Activated CD8-positive, alpha-beta T cell treated with anti-CD3 and anti-CD28 coated beads for 36 hours (primary cell): Measurements from ENCODE around the gene COL15A1. TPM values are rescaled to one million over a fixed set of nuclear protein-coding genes. Genes with fewer than 3 reads are reported as not detected.

ENCODE experiments used
- ATAC-seq: fragments of 200-7000 bp; cut with Tn5 transposase; one replicate; pipeline ENCODE4 v1.10.0; 2021; ENCODE audit warnings: mild to moderate bottlenecking, moderate library complexity
- CTCF ChIA-PET: fragments of 350-600 bp; sonication (Branson Sonifier 250); formaldehyde crosslinking; loops from one replicate; lab custom pipeline; 2021; ENCODE audit warnings: antibody characterized with exemption; lab: Charles Lee
- POLR2A ChIA-PET: fragments of 350-600 bp; sonication (Branson Sonifier 250); formaldehyde crosslinking; loops from one replicate; lab custom pipeline; 2021; ENCODE audit warnings: antibody characterized with exemption; lab: Charles Lee
- DNase-seq: peaks from one replicate; pipeline ENCODE4 v3.0.0-alpha.2; 2020
- H3K27ac Mint-ChIP-seq: one replicate; pipeline ENCODE4 v1.8.0; 2021; ENCODE audit warnings: mild to moderate bottlenecking, mixed read lengths
- H3K27me3 Mint-ChIP-seq: one replicate; pipeline ENCODE4 v1.8.0; 2021; ENCODE audit warnings: mixed read lengths
- H3K36me3 Mint-ChIP-seq: one replicate; pipeline ENCODE4 v1.8.0; 2021; ENCODE audit warnings: low read depth, mixed read lengths
- H3K4me1 Mint-ChIP-seq: one replicate; pipeline ENCODE4 v1.8.0; 2021; ENCODE audit warnings: low read depth, mixed read lengths
- H3K4me3 Mint-ChIP-seq: one replicate; pipeline ENCODE4 v1.8.0; 2021; ENCODE audit warnings: mild to moderate bottlenecking, moderate library complexity, mixed read lengths
- H3K9me3 Mint-ChIP-seq: one replicate; pipeline ENCODE4 v1.8.0; 2021; ENCODE audit warnings: mixed read lengths
- CTCF ChIP-seq: fragments of 200-600 bp; IDR thresholded peaks from one replicate; pipeline ENCODE4 v1.8.0; 2022; ENCODE audit warnings: antibody characterized with exemption, mild to moderate bottlenecking
- intact Hi-C: fragments of 100-400 bp; cut with micrococcal nuclease; formaldehyde crosslinking; loops from one replicate; pipeline ENCODE4 v1.10.0; 2022
- total RNA-seq, 2 experiments: library from RNA; stranded (reverse); gene quantifications; one replicate each; pipeline ENCODE4 v1.2.3, GENCODE V29; 2021

COL15A1 gene
- total RNA-seq, 2 experiments from 2014 or later, result 0.07 TPM; not detected in 1

GRCh38 chr9:98962181-98962560, 18.5 kb downstream of the COL15A1 start:
- Mint-ChIP-seq H3K27ac (no peak overlapping the region), H3K4me3 (no peak overlapping the region), H3K36me3 (no peaks in the 10 kb centered on the region), H3K9me3 (no peaks in the 10 kb centered on the region), H3K4me1 (no peaks in the 10 kb centered on the region), H3K27me3 (peaks cover 10% of the 10 kb centered on the region)
- TF ChIP-seq CTCF, result no peak
- ATAC-seq (no peak), DNase-seq (no peak)
- POLR2A ChIA-PET, result no interaction called here
- CTCF ChIA-PET, result no interaction called here
- intact Hi-C loops, result no loop called here

- Mint-ChIP-seq H3K4me1 (no peaks in the 10 kb centered on the region), H3K4me3 (no peak overlapping the region), H3K36me3 (no peaks in the 10 kb centered on the region), H3K27ac (no peak overlapping the region), H3K27me3 (peaks cover 10% of the 10 kb centered on the region), H3K9me3 (no peaks in the 10 kb centered on the region)
- TF ChIP-seq CTCF, result no peak
- ChIA-PET CTCF (no interaction called here), POLR2A (no interaction called here)
- intact Hi-C loops, result no loop called here
- ATAC-seq, result no peak
- DNase-seq, result no peak
Observed at GRCh38 chr9:98962861-98963260, 19.2 kb downstream of the COL15A1 start.

GRCh38 chr9:98964201-98964600, 20.5 kb downstream of the COL15A1 start:
- no peak for DNase-seq
- H3K27me3 Mint-ChIP-seq, result peaks cover 7% of the 10 kb centered on the region
- no peak overlapping the region for H3K4me3 Mint-ChIP-seq
- no peak overlapping the region for H3K27ac Mint-ChIP-seq
- H3K4me1 Mint-ChIP-seq, result no peaks in the 10 kb centered on the region
- CTCF ChIA-PET, result interaction anchor here (1.0 to 2.8 kb wide), 2 partner anchors 10 to 103 kb away, joined by 3 to 15 read pairs; no protein-coding TSS in a partner anchor
- intact Hi-C loops, result no loop called here
- no peak for TF ChIP-seq CTCF
- no peaks in the 10 kb centered on the region for H3K36me3 Mint-ChIP-seq
- H3K9me3 Mint-ChIP-seq, result no peaks in the 10 kb centered on the region
- ATAC-seq, result no peak
- POLR2A ChIA-PET, result no interaction called here

- no peak for ATAC-seq
- intact Hi-C loops, result no loop called here
- ChIA-PET POLR2A (interaction anchor here (0.7 kb wide), 1 partner anchor 10 kb away, joined by 3 read pairs; no protein-coding TSS in a partner anchor), CTCF (interaction anchor here (2.8 kb wide), 1 partner anchor 10 kb away, joined by 15 read pairs; no protein-coding TSS in a partner anchor)
- H3K4me3 Mint-ChIP-seq, result no peak overlapping the region
- DNase-seq, result no peak
- no peak overlapping the region for H3K27ac Mint-ChIP-seq
- peaks cover 3% of the 10 kb centered on the region for H3K27me3 Mint-ChIP-seq
- no peaks in the 10 kb centered on the region for H3K9me3 Mint-ChIP-seq
- H3K36me3 Mint-ChIP-seq, result no peaks in the 10 kb centered on the region
- no peak for TF ChIP-seq CTCF
- no peaks in the 10 kb centered on the region for H3K4me1 Mint-ChIP-seq
Observed at GRCh38 chr9:98964911-98965336, 21.2 kb downstream of the COL15A1 start.

- no peaks in the 10 kb centered on the region for H3K4me1 Mint-ChIP-seq
- H3K36me3 Mint-ChIP-seq, result no peaks in the 10 kb centered on the region
- no peak for TF ChIP-seq CTCF
- H3K27me3 Mint-ChIP-seq, result no peaks in the 10 kb centered on the region
- no peak for DNase-seq
- ChIA-PET POLR2A (no interaction called here), CTCF (interaction anchor here (1.1 to 2.8 kb wide), 3 partner anchors 8 to 175 kb away, joined by 5 to 15 read pairs (median 5); no protein-coding TSS in a partner anchor)
- H3K9me3 Mint-ChIP-seq, result no peaks in the 10 kb centered on the region
- ATAC-seq, result no peak
- H3K27ac Mint-ChIP-seq, result no peak overlapping the region
- no peak overlapping the region for H3K4me3 Mint-ChIP-seq
- intact Hi-C loops, result no loop called here
Observed at GRCh38 chr9:98966676-98967075, 23.0 kb downstream of the COL15A1 start.
